ENCODE data around the gene NPB. TPM values are rescaled to one million over a fixed set of nuclear protein-coding genes. Genes with fewer than 3 reads are reported as not detected.

Gene NPB
- total RNA-seq, 2 experiments from 2014 or later = 0.20 TPM; not detected in 1

GRCh38 chr17:81903415-81903831 is 1.4 kb downstream of the NPB start:
- Histone ChIP-seq H3K27ac (ENCODE audit: low read depth in 1 of 2, low read length in 2 of 2) (no peak overlapping the region), H3K9me3 (ENCODE audit: control insufficient read depth in 1 of 2, insufficient read depth in 1 of 2, low read length in 2 of 2) (peaks cover 0 to 5% of the 10 kb centered on the region in 2 experiments), H3K27me3 (ENCODE audit: control insufficient read depth in 1 of 2, insufficient read depth in 2 of 2, low read length in 2 of 2) (peaks cover 7 to 11% of the 10 kb centered on the region in 2 experiments), H3K4me1 (ENCODE audit: insufficient read depth, low read length) (peaks cover 14% of the 10 kb centered on the region), H3K36me3 (ENCODE audit: insufficient read depth, low read length) (peaks cover 29% of the 10 kb centered on the region), H3K4me3 (ENCODE audit: low read length) (no peak overlapping the region)
- Mint-ChIP-seq H3K9me3 (no peaks in the 10 kb centered on the region), H3K4me1 (ENCODE audit: low read depth) (peaks cover 8% of the 10 kb centered on the region), H3K4me3 (no peak overlapping the region), H3K36me3 (ENCODE audit: low read depth) (peaks cover 28% of the 10 kb centered on the region), H3K27ac (no peak overlapping the region), H3K27me3 (peaks cover 13% of the 10 kb centered on the region)
- ChIA-PET CTCF (no interaction called here), POLR2A (no interaction called here)
- no peak for TF ChIP-seq CTCF (IDR thresholded peaks at IDR 0.05)
- no peak for DNase-seq
- intact Hi-C loops (cut with DNase I, micrococcal nuclease) = no loop called here
- ATAC-seq (ENCODE audit: poor library complexity) = no peak

GRCh38 chr17:81903896-81904599 is 2.0 kb downstream of the NPB start:
- Mint-ChIP-seq H3K4me3 (no peak overlapping the region), H3K27ac (no peak overlapping the region), H3K27me3 (peaks cover 13% of the 10 kb centered on the region), H3K9me3 (no peaks in the 10 kb centered on the region), H3K4me1 (ENCODE audit: low read depth) (peaks cover 8% of the 10 kb centered on the region), H3K36me3 (ENCODE audit: low read depth) (peaks cover 27% of the 10 kb centered on the region)
- Histone ChIP-seq H3K36me3 (ENCODE audit: insufficient read depth, low read length) (peaks cover 26% of the 10 kb centered on the region), H3K9me3 (ENCODE audit: control insufficient read depth in 1 of 2, insufficient read depth in 1 of 2, low read length in 2 of 2) (peaks cover 0 to 5% of the 10 kb centered on the region in 2 experiments), H3K4me3 (ENCODE audit: low read length) (no peak overlapping the region), H3K27me3 (ENCODE audit: control insufficient read depth in 1 of 2, insufficient read depth in 2 of 2, low read length in 2 of 2) (peaks cover 7 to 11% of the 10 kb centered on the region in 2 experiments), H3K4me1 (ENCODE audit: insufficient read depth, low read length) (peaks cover 14% of the 10 kb centered on the region), H3K27ac (ENCODE audit: low read depth in 1 of 2, low read length in 2 of 2) (no peak overlapping the region)
- ChIA-PET CTCF (no interaction called here), POLR2A (interaction anchor here (1.1 kb wide), 1 partner anchor 33 kb away, joined by 3 read pairs; the partner anchor contains the start of gene ARHGDIA)
- ATAC-seq (ENCODE audit: poor library complexity) (no peak), DNase-seq (no peak)
- no peak for TF ChIP-seq CTCF (IDR thresholded peaks at IDR 0.05)
- intact Hi-C loops (cut with DNase I, micrococcal nuclease) = no loop called here

GRCh38 chr17:81904600-81905423 is 2.8 kb downstream of the NPB start:
- peaks cover 13% of the 10 kb centered on the region for H3K27me3 Mint-ChIP-seq
- Histone ChIP-seq H3K4me3 (ENCODE audit: low read length) (no peak overlapping the region), H3K27ac (ENCODE audit: low read depth in 1 of 2, low read length in 2 of 2) (no peak overlapping the region), H3K36me3 (ENCODE audit: insufficient read depth, low read length) (peaks cover 26% of the 10 kb centered on the region), H3K27me3 (ENCODE audit: control insufficient read depth in 1 of 2, insufficient read depth in 2 of 2, low read length in 2 of 2) (peaks cover 7 to 11% of the 10 kb centered on the region in 2 experiments), H3K9me3 (ENCODE audit: control insufficient read depth in 1 of 2, insufficient read depth in 1 of 2, low read length in 2 of 2) (peaks cover 0 to 5% of the 10 kb centered on the region in 2 experiments), H3K4me1 (ENCODE audit: insufficient read depth, low read length) (peaks cover 19% of the 10 kb centered on the region)
- peaks cover 25% of the 10 kb centered on the region for H3K36me3 Mint-ChIP-seq (ENCODE audit: low read depth)
- H3K4me3 Mint-ChIP-seq = no peak overlapping the region
- H3K4me1 Mint-ChIP-seq (ENCODE audit: low read depth) = peaks cover 8% of the 10 kb centered on the region
- no peaks in the 10 kb centered on the region for H3K9me3 Mint-ChIP-seq
- ATAC-seq (ENCODE audit: poor library complexity) (no peak), DNase-seq (no peak)
- intact Hi-C loops (cut with DNase I, micrococcal nuclease) = no loop called here
- POLR2A ChIA-PET = interaction anchor here (1.1 kb wide), 1 partner anchor 34 kb away, joined by 3 read pairs; the partner anchor contains the start of gene ARHGDIA
- CTCF ChIA-PET = no interaction called here
- TF ChIP-seq CTCF (IDR thresholded peaks at IDR 0.05) = no peak
- H3K27ac Mint-ChIP-seq = no peak overlapping the region
